GM18526 (cell line): Measurements from ENCODE around the gene MYH15.

Source experiments
- POLR2A ChIP-seq: IDR thresholded peaks from 3 replicates; pipeline ENCODE4 v1.6.1; 2011; ENCODE audit not compliant: insufficient read length; ENCODE audit errors: extremely low read depth

The MYH15 gene

DNA sequence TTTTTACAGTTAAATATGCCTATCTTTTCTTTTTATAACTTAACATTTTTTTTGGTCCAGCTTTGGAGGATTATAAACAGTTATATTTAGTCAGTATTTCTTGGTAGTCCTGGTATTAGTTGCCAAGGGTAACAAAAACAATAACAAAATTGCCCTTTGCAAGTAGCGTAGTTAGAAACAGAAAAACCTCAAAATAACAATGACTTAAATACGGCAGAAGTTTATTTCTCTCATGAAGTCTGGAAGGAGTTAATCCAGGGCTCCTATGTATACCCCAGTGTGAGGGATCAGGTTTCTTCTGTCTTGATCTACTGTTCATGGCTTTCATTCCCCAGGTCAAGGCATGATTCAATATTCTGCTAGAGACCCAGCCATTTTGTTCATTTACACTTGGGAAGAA lies 14.1 kb upstream of the MYH15 start:
- TF ChIP-seq POLR2A, result no peak

DNA sequence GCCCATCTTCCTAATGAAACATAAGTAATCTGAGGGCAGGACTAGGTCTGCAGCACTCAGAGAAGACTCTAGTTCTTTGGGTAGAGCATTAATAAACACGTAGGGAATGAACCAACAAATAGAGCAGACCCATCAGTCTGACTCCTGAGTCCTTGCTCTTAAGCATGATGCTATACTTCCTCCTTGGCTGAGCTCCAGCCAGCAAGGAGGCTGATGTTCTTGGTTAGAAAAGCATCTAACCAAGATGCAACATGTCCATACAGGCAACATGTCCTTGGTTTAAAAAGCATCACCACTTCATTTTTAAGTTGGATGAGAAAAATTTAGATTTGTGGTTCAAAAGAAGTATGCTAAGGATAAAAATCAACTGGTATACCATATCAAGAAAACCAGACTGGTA lies 8.5 kb upstream of the MYH15 start:
- TF ChIP-seq POLR2A, result no peak

DNA sequence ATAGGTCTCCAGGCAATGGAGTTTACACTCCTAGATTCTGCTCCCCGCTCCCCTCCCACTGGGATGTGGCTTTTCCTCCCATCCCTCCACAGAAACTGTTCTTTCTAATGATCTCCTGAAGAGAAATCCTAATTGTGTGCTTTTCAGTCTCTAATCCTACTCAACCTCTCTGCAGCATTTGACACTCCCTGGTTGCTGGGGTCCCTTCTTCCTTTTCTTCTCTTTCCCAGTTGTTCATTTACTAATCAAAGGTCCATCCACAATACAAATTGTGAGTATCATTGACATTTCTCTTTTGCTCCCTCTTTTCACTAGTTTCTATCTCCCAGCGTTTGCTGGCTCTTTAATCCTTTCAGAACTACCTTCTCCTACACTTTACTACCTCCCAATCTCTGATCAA lies 6.5 kb upstream of the MYH15 start:
- no peak for TF ChIP-seq POLR2A

DNA sequence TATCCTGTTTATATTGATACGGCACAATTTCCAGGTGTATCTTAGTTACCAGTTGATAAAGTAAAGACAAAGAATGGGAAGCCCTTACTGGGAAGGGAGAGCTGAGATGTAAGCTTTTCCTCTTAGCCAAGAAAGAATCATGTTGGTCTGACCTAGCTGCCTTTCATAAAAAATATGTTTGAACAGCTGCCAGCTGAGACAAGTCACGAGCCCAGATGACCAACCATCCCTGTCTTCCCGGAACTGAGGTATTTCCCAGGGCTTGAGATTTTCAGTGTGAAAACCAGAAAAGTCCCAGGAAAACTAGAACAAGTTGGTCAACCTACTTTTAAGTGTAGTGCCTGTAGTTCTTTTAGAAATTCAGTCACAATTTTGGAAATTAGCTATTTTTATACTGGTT lies 3.6 kb upstream of the MYH15 start:
- no peak for TF ChIP-seq POLR2A

DNA sequence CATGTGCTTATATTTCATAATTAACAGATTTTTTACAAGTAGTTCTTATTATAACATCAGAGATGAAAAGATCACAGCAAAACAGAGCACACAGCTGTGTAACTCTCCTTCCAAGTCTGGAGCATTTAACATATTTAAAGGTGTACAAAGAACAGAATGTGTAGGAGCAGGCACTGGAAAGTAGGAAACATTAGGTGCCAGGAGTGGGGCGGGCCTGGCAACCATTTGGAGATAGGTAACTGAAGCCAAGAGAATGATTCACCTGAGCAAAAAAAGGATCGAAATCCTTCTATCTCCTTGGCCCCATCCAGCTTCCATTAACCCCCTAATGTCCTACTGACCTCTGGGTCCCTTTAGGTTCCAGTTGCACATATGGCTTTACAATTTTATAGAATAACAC lies 2.3 kb upstream of the MYH15 start:
- no peak for TF ChIP-seq POLR2A

DNA sequence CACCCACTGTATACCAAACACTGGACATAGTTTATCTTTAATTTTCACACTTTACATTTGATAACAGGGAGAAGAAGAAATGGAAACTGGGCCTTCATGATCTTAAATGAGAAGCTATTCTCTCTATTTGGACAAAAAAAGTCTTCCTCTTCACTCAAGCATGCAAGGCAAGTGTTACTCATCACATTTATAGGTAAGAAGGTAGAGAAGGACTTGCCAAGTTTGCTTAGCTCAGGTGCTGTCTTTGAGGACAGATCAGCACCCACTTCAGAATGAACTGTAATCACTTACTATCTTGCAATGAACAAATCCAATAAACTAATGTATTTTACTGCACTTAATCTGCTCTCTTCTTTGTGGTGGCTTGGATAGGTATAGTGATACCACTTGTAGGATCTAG lies 1.1 kb upstream of the MYH15 start:
- no peak for TF ChIP-seq POLR2A

DNA sequence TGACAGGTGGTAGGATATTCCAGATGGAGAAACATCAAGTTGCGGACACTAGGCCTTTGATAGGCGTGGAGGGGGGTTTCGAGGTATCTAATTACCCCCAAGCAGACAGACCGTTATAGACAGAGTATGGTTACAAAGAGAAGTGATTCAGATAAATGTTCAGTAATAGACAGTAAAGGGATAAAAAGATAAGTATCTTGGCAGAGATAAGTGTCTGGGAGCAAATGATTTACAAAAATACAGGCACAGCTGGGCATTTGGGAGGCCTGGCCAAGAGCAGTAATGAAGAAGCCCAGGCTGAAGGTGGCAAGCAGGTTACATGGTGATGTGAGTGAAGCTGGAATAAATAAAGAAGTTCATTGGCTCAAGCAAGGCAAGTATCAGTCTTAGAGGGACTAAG lies 659 bp upstream of the MYH15 start:
- no peak for TF ChIP-seq POLR2A

DNA sequence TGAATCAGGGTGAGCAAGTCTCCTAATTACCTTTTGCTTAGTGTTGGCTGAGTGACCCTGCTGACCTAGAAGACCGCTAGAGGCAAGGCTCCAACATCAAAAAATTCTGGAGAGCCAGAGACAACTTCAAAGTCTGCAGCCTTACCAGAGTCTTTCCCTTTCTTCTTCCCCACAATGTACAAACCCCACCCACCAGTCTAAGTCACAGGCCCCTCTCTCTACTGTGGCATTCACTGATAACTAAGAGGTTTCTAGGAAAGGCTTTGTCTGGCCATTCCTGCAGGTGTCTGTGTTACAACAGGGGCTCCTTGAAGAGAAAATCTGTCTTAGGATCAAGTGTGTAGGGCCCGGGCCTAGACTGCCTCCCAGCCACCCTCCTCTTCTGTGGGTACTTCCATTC lies 525 bp downstream of the MYH15 start:
- no peak for TF ChIP-seq POLR2A

DNA sequence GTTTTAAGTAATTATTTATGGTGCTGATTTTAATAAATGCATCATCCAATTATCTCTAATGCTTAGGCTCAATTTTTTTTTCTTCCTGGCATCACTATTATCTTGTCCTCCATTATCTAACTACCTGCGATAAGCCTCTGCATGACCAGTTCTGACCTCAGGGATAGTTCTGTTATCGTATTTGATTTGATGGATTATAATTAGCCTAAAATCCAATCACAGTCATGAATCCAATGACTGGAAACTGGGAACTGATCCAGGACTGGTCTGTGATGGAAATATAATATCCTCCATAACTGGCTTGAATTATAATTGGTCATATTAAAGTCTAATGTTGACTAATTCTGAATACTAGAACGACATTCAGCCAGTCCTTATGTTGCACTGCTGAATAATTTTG lies 1.1 kb downstream of the MYH15 start:
- TF ChIP-seq POLR2A, result no peak

DNA sequence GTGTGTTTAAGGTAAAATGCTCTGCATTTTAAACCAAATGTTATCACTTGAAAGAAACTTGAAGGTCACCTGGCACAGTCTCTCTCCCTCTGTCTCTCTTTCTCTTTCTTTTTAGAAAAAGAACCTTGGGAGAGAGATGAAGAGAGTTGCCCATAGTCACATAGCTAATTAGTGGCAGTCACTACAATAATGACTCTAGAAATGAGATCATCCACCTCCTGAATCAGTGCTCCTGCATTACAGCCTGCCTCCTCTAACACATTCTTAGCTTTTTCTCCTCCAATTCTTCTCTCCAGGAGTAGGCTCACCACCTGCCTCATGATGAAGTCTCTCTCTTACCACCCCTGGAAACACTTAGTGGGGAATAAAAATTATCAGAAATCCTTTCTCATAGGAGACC lies 2.5 kb downstream of the MYH15 start:
- no peak for TF ChIP-seq POLR2A

DNA sequence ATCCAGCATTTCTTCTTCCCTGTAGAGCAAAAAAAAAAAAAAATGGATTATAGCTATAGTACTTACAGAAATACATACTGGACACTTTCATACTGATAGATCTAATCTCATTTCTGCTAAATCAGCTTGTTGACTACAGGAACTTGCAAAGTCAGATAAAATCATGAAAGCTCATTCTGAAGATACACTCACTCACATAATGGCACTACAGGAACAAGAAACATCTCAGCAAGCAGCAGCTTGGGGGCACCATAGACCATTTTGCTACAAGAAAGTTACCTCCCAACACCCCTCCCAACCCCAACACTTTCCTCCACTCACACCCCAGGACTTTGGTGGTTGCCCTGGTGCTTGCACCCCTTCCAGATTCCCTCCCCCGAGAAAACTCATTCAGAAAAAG lies 4.6 kb downstream of the MYH15 start:
- no peak for TF ChIP-seq POLR2A

DNA sequence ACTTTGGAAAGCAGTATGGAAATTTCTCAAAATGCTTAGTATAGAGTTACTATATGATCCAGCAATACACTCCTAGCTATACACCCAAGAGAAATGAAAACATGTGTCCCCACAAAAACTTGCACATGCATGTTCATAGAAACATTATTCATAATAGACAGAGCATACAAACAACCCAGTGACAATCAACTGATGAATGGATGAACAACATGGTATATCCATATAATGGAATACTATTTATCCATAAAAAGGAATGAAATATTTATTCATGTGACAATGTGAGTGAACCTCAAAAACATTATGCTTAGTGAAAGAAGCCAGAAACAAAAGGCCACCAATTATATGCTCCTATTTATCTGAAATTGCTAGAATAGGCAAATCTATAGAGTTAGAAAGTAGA lies 6.7 kb downstream of the MYH15 start:
- no peak for TF ChIP-seq POLR2A

DNA sequence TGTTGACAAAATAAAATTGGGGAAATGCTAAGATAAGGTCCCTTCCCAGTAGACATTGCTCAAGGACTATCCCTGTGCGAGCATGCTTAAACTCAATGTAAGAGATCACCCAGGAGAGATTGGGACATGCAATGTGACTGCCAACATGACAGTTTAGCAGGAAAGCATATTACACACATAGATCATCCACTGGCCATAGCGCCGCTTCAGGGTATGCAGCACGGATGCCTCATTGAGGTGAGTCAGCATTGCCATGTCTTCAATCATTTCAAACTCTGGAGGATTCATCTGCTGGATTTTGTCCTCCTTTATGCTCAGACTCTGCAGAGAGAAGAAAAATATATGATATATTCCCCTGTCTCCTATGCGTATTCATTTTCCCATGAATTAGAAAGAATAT lies 8.9 kb downstream of the MYH15 start:
- no peak for TF ChIP-seq POLR2A

DNA sequence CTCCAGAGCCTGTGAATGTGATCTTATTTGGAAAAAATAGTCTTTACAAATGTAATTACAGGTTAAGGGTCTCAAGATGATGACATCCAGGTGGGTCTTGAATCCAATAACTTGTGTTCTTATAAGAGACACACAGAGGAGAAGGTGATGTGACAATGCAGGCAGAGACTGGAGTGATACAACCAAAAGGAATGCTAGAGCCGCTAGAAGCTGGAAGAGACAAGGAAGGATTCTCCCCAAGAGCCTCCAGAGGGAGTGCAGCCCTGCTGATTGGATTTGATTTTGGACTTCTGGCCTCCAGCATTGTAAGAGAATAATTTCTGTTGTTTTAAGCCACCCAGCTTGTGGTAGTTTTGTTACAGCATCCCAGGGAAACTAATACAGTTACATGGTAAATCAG lies 9.7 kb downstream of the MYH15 start:
- TF ChIP-seq POLR2A, result no peak

DNA sequence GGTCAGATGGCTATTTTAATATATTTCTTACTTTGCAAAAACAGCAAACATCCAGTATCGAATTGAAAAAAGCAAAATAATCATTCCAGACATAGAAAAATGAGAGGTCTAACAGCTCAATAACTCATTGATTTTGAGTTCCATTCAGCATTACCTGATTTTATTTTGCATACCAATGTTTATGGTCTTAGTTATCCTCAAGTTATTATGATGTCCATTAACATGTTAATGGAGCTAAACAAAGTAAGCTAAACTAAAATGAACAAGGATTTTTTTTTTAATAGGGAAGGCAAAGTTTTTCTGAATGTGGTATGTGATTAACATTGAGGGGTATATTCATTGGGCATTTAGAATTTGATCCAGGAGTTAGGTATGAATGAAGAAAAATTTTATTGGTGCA lies 13.1 kb downstream of the MYH15 start:
- TF ChIP-seq POLR2A, result no peak

DNA sequence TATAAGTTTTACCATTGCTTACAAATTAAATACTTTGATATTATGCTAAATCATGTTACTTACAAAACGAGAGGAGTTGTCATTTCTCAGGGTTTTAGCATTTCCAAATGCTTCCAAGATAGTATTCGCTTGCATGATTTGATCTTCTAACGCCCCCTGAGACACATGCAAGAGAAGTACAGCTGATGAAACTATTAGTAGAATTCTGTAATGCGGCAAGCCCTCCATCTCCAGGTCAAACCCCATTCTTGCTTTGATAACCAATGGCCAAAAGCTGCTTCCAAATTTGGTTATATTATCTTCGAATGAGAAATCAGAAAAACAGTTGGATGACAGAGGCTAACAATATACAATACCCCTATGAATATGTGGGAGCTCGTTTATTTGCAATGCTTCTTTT lies 14.7 kb downstream of the MYH15 start:
- TF ChIP-seq POLR2A, result no peak

DNA sequence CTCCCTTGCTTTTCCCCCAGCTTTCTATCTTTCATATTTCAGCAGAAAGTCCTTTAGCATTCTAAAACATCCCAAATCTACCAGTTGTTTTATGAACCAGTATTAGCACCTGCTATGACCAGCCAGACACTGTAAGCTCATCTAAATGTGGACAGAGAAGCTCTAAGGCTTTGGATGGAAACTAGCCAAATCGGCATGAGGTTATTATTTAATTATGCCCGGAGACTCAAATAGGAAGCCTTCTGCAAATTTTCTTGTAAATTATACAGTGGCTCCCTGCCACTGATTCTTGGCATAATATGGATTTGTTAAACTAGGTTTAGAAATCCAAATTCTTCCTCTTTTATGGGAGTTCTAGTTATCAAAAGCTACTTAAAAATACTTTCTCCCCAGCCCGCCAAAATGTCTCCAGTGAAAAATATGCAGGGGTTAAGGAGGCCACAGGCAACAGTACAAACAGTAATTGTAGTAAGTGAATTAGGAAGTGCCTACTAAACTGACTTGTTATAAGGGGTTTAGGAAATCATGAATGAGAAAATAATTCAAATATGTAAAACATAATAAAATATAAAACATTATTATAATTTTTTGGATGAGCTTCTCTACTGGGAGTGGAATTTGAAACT lies 15.4 kb downstream of the MYH15 start:
- TF ChIP-seq POLR2A, result no peak

DNA sequence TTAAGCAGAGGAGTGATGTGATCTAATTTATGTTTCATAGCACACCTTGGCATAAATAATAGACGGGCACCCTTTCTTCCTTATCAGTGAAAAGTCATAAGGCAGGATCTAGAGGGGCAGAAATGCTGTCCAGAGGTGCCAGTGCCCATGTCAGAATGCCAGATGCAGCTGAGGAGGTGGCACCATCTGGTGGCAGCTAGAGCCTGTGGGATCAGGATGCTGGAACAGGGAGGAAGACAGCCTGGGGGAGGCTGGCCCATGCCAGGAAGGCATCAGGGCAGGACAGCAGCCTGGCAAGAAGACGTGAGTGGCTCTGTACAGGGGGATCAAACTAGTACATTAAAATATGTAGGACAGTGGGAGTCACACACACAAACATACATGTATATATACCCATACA lies 16.5 kb downstream of the MYH15 start:
- no peak for TF ChIP-seq POLR2A
